ENCODE data around the gene CTDSPL2. TPM values are rescaled to one million over a fixed set of nuclear protein-coding genes. Genes with fewer than 3 reads are reported as not detected.
"Not testable (repeated sequence)": the region's sequence is repeated elsewhere in the genome, so short reads cannot be mapped to it uniquely, and the experiment has no call there.

The CTDSPL2 gene
- total RNA-seq, 1 donor from 2014 or later: 41.7 TPM

- Mint-ChIP-seq H3K27ac (ENCODE audit: unreplicated experiment) (no peak overlapping the region), H3K4me3 (ENCODE audit: unreplicated experiment) (no peak overlapping the region), H3K9me3 (ENCODE audit: low read depth) (no peaks in the 10 kb centered on the region), H3K27me3 (ENCODE audit: low read depth) (no peaks in the 10 kb centered on the region), H3K4me1 (ENCODE audit: low read depth) (peaks cover 13% of the 10 kb centered on the region), H3K36me3 (ENCODE audit: low read depth) (peaks cover 5% of the 10 kb centered on the region)
- TF ChIP-seq CTCF (IDR thresholded peaks at IDR 0.05): no peak
- no peak for DNase-seq (ENCODE audit: low spot score)
These were observed 99.8 kb downstream of the CTDSPL2 start for GRCh38 chr15:44527241-44527640.

GRCh38 chr15:44529864-44530604, 102.6 kb downstream of the CTDSPL2 start:
- Mint-ChIP-seq H3K9me3 (ENCODE audit: low read depth) (no peaks in the 10 kb centered on the region), H3K4me1 (ENCODE audit: low read depth) (peaks cover 6% of the 10 kb centered on the region), H3K4me3 (ENCODE audit: unreplicated experiment) (no peak overlapping the region), H3K27ac (ENCODE audit: unreplicated experiment) (no peak overlapping the region), H3K36me3 (ENCODE audit: low read depth) (peaks cover 3% of the 10 kb centered on the region), H3K27me3 (ENCODE audit: low read depth) (no peaks in the 10 kb centered on the region)
- no peak for DNase-seq (ENCODE audit: low spot score)
- no peak for TF ChIP-seq CTCF (IDR thresholded peaks at IDR 0.05)

GRCh38 chr15:44530653-44531052, 103.2 kb downstream of the CTDSPL2 start:
- no peak overlapping the region for H3K27ac Mint-ChIP-seq (ENCODE audit: unreplicated experiment)
- H3K9me3 Mint-ChIP-seq (ENCODE audit: low read depth): no peaks in the 10 kb centered on the region
- no peak for DNase-seq (ENCODE audit: low spot score)
- no peak overlapping the region for H3K4me3 Mint-ChIP-seq (ENCODE audit: unreplicated experiment)
- no peak for TF ChIP-seq CTCF (IDR thresholded peaks at IDR 0.05)
- H3K4me1 Mint-ChIP-seq (ENCODE audit: low read depth): peaks cover 12% of the 10 kb centered on the region
- H3K36me3 Mint-ChIP-seq (ENCODE audit: low read depth): peaks cover 3% of the 10 kb centered on the region
- H3K27me3 Mint-ChIP-seq (ENCODE audit: low read depth): no peaks in the 10 kb centered on the region

GRCh38 chr15:44532275-44532674, 104.8 kb downstream of the CTDSPL2 start:
- H3K9me3 Mint-ChIP-seq (ENCODE audit: low read depth); DNase-seq (ENCODE audit: low spot score); H3K4me3 Mint-ChIP-seq (ENCODE audit: unreplicated experiment); H3K27me3 Mint-ChIP-seq (ENCODE audit: low read depth); H3K36me3 Mint-ChIP-seq (ENCODE audit: low read depth); H3K27ac Mint-ChIP-seq (ENCODE audit: unreplicated experiment): not testable (repeated sequence)
- H3K4me1 Mint-ChIP-seq (ENCODE audit: low read depth): peaks cover 17% of the 10 kb centered on the region

GRCh38 chr15:44532689-44533088, 105.3 kb downstream of the CTDSPL2 start:
- Mint-ChIP-seq H3K9me3 (ENCODE audit: low read depth) (no peaks in the 10 kb centered on the region), H3K27ac (ENCODE audit: unreplicated experiment) (no peak overlapping the region), H3K36me3 (ENCODE audit: low read depth) (peaks cover 2% of the 10 kb centered on the region), H3K4me1 (ENCODE audit: low read depth) (peaks cover 19% of the 10 kb centered on the region), H3K4me3 (ENCODE audit: unreplicated experiment) (no peak overlapping the region), H3K27me3 (ENCODE audit: low read depth) (no peaks in the 10 kb centered on the region)
- no peak for DNase-seq (ENCODE audit: low spot score)
- TF ChIP-seq CTCF (IDR thresholded peaks at IDR 0.05): peak; percentile 51

- Mint-ChIP-seq H3K9me3 (ENCODE audit: low read depth) (no peaks in the 10 kb centered on the region), H3K36me3 (ENCODE audit: low read depth) (peaks cover 2% of the 10 kb centered on the region), H3K27me3 (ENCODE audit: low read depth) (no peaks in the 10 kb centered on the region), H3K4me1 (ENCODE audit: low read depth) (peaks cover 35% of the 10 kb centered on the region), H3K4me3 (ENCODE audit: unreplicated experiment) (peak overlapping the region; percentile 85), H3K27ac (ENCODE audit: unreplicated experiment) (peak overlapping the region; percentile 73)
- no peak for DNase-seq (ENCODE audit: low spot score)
- TF ChIP-seq CTCF (IDR thresholded peaks at IDR 0.05): no peak
These were observed 107.7 kb downstream of the CTDSPL2 start for GRCh38 chr15:44535092-44535491.
